Astrocyte of the cerebellum (primary cell): ENCODE data around the gene DGKD.

Source experiments
- DNase-seq: peaks from one replicate; pipeline ENCODE4 v3.0.0-alpha.2; 2011; ENCODE audit warnings: low read depth
- H3K4me3 ChIP-seq: 2 replicates; pipeline ENCODE4 v1.5.1; 2011; ENCODE audit warnings: mild to moderate bottlenecking, low read depth, low read length, moderate library complexity
- in situ Hi-C: cut with HindIII; loops from 2 replicates; pipeline ENCODE4 v1.10.0; 2017; ENCODE audit warnings: low sequenced_read_pairs
- TF ChIP-seq, protein P1 (sequence below): IDR thresholded peaks from 2 replicates; pipeline ENCODE4 v1.5.1; 2012; ENCODE audit warnings: low read length, low read depth, moderate library complexity, mild to moderate bottlenecking; ENCODE audit errors: missing control alignments

The DGKD gene, protein sequence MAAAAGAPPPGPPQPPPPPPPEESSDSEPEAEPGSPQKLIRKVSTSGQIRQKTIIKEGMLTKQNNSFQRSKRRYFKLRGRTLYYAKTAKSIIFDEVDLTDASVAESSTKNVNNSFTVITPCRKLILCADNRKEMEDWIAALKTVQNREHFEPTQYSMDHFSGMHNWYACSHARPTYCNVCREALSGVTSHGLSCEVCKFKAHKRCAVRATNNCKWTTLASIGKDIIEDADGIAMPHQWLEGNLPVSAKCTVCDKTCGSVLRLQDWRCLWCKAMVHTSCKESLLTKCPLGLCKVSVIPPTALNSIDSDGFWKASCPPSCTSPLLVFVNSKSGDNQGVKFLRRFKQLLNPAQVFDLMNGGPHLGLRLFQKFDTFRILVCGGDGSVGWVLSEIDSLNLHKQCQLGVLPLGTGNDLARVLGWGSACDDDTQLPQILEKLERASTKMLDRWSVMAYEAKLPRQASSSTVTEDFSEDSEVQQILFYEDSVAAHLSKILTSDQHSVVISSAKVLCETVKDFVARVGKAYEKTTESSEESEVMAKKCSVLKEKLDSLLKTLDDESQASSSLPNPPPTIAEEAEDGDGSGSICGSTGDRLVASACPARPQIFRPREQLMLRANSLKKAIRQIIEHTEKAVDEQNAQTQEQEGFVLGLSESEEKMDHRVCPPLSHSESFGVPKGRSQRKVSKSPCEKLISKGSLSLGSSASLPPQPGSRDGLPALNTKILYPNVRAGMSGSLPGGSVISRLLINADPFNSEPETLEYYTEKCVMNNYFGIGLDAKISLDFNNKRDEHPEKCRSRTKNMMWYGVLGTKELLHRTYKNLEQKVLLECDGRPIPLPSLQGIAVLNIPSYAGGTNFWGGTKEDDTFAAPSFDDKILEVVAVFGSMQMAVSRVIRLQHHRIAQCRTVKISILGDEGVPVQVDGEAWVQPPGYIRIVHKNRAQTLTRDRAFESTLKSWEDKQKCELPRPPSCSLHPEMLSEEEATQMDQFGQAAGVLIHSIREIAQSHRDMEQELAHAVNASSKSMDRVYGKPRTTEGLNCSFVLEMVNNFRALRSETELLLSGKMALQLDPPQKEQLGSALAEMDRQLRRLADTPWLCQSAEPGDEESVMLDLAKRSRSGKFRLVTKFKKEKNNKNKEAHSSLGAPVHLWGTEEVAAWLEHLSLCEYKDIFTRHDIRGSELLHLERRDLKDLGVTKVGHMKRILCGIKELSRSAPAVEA

DNA sequence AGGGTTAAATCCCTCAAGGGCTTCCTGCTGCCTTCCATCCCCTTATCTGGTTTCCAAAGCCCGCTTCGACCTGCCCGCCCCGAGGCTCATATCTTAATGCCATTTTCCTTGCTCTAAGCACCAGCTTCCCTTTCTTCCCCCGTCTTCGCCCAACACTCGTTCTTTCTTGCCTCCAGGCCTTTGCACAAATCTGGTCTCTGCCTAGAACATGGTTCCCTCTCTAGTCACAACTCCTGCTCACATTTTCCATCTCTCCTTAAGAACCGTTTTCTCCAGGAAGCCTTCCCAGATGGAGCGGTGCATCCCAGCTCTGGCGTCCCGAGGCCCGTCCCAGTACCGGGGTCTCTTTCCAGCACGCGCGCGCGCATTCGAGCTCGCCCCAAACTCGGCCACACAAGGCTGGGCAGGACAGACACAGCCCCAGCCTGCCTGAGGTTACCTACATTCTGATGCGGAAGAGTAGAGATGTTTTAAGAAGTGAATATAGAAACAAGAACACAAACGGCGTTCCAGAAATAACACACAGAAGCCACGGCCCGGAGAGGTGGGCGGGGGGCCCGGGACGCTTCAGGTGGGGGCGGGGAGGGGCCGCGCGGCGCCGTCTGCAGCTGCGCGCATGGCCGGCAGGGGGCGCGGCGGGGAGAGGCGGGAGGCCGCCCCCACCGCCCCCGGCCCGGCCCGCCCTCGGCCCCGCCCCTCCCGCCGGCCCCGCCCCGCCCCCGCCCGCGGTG, at the start of gene DGKD:
Gene DGKD, plus strand, starts transcription at position 726 of the 731 bp plus-strand sequence. CDS start 25 bp downstream, outside the sequence.
- TF ChIP-seq, protein P1, sequence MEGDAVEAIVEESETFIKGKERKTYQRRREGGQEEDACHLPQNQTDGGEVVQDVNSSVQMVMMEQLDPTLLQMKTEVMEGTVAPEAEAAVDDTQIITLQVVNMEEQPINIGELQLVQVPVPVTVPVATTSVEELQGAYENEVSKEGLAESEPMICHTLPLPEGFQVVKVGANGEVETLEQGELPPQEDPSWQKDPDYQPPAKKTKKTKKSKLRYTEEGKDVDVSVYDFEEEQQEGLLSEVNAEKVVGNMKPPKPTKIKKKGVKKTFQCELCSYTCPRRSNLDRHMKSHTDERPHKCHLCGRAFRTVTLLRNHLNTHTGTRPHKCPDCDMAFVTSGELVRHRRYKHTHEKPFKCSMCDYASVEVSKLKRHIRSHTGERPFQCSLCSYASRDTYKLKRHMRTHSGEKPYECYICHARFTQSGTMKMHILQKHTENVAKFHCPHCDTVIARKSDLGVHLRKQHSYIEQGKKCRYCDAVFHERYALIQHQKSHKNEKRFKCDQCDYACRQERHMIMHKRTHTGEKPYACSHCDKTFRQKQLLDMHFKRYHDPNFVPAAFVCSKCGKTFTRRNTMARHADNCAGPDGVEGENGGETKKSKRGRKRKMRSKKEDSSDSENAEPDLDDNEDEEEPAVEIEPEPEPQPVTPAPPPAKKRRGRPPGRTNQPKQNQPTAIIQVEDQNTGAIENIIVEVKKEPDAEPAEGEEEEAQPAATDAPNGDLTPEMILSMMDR, result no peak
- peak within 1 kb of the TSS; percentile 64 for H3K4me3 ChIP-seq
- DNase-seq, result no peak
- in situ Hi-C loops, result no loop called here

DNA sequence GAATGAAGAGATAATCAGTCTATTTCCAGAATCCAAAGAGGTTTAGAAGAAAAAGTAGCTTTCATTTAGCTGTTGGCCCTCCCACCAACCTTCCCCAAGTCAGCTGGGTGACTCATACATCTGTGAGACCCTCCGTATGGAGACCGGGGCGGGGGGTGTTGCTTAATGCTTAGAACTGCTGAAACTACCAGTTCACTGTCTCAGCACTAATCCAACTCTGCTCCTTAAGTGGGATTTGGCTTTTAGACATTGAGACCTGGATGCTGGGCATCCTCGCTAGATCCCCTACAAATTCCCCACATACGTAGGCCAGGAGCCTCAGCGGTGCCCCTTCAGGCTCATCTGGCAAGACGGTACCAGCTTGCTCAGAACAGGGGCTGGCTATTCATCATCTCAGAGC, 46.7 kb upstream of the DGKD start, which contains the start of gene SAG:
Gene SAG, plus strand, starts transcription at position 252 of the 400 bp plus-strand sequence. CDS start 1,374 bp downstream, outside the sequence.
- DNase-seq, result no peak
- in situ Hi-C loops, result no loop called here
- TF ChIP-seq, protein P1, result no peak

DNA sequence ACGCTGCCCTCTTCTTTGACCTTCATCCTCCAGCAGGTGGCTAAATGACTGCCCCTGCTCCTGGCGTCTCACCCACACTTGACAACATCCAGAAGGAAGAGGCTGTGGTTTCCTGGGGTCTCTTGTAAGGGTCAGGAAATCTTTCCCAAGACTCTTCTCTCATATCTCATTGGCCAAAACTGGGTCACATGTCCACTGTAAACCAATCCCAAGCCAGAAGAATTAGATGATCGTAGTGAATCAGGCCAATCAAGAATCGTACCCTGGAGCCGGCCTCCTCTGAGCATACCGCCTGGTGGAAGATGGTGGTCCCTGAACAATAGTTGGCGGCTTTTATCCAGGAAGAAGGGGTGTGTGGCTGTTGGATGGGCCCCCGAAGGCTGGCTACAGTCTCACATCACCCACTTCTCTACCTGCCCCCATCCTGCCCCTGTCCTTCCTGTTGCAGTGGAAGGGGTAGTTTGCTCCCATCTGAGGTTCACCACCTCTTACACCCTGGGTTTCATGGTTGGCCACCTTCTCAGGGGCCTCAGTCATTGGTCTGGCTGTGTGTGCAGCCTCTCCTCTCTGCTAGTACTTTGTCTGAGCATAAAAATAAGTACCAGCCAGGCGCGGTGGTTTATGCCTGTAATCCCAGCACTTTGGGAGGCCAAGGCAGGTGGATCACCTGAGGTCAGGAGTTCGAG, 42.9 kb upstream of the DGKD start:
- in situ Hi-C loops, result no loop called here

More for the DNA sequence above, 46.7 kb upstream of the DGKD start, which contains the start of gene SAG:
- H3K4me3 ChIP-seq, result no peak within 1 kb of the TSS

DNA sequence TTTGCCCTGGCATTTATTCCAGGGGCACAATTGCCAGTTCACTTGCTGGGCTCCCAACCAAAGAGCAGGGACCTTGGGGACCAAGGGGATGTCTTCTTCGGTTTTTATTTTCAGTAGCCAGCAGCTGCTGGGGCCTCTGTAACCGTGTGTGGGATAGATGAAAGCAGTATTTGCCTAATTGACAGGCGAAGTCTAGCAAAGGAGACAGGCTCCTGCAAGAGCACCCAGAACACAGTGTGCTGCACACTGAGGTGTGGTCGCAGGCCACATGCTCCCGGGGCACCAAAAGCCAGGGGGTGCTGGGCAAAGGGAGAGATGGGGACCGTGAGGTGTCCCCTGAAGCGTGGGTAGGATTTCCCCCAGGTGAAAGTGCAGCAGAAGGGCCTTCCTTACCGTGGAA, 41.4 kb upstream of the DGKD start:
- H3K4me3 ChIP-seq, result no peak overlapping the region
- DNase-seq, result no peak
- in situ Hi-C loops, result no loop called here
- TF ChIP-seq, protein P1, result no peak

More for the DNA sequence above, 42.9 kb upstream of the DGKD start:
- no peak overlapping the region for H3K4me3 ChIP-seq
- no peak for DNase-seq
- TF ChIP-seq, protein P1, result no peak

DNA sequence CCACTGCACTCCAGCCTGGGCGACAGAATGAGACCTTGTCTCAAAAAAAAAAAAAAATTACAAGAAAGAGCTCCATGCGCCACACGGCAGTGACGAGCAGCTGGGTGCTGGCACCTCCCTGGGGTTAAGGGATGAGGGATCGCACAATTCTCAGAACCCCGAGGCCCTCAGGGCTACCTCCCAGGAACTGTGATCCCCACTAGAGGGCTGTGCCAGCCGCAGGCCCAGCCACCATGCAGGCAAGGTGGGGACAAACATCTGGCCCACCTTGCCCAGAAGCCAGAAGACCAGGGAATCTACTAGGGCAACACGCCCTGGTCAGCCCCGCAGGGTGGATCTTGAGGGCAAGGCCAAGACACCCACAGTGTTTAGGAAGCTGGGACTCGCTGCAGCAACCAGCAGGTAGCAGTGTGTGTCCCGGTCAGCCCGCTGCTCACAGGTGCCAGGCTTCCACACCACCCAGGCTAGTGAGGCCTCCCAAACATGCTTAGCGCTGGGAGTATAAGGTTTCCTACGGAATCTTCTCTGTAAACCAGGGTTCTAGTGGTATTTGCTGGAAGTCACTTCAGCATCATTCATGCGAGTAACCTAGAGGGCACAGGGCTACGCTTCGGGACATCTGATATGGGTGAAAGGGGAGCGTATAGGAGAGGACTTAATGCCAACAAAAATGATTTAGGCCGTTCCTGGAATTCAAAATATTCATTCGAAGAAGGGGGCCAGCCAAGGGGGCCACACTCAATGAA, 39.9 kb upstream of the DGKD start:
- TF ChIP-seq, protein P1, result no peak
- no peak overlapping the region for H3K4me3 ChIP-seq
- in situ Hi-C loops, result no loop called here
- no peak for DNase-seq
